ENCODE data around the gene ABCB8.

- TF ChIP-seq CTCF (conservative IDR thresholded peaks at IDR 0.05) (no peak), ZFX (IDR thresholded peaks at IDR 0.05) (no peak)
Measured at GRCh38 chr7:151086802-151087244, 58.6 kb downstream of the ABCB8 start.

All from C4-2B (cell line).